ENCODE measurements around the gene CD1E. TPM values are rescaled to one million over a fixed set of nuclear protein-coding genes. Genes with fewer than 3 reads are reported as not detected.
"Not testable (repeated sequence)": the region's sequence is repeated elsewhere in the genome, so short reads cannot be mapped to it uniquely, and the experiment has no call there.

The CD1E gene
- total RNA-seq, 1 donor from 2014 or later: not detected

DNA sequence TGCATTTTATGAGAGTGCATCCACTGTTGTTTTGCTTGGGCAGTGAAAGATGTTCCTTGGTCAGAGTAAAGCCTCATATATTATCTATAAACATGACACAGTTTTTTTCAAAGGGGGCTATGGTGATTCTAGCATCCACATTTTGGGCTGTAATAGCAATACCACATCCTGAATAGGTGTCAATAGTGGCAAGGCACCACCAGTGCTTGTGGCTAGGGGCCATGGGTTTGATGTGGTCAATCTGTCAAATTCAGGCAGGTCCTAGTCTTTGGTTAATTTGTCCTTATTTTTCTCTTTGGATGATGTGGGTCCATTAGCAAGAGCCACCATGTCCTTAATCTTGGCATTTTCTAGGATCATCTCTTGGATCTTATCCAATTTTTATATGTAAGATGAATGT lies 13.1 kb downstream of the CD1E start:
- intact Hi-C loops (cut with DNase I): no loop called here

GRCh38 chr1:158371188-158371953 lies 17.7 kb downstream of the CD1E start:
- Histone ChIP-seq H3K27ac (no peak overlapping the region), H3K4me3 (no peak overlapping the region), H3K36me3 (no peaks in the 10 kb centered on the region), H3K9me3 (peaks cover 0 to 3% of the 10 kb centered on the region in 2 donors), H3K4me1 (no peaks in the 10 kb centered on the region), H3K27me3 (no peaks in the 10 kb centered on the region)
- no peak for TF ChIP-seq CTCF (IDR thresholded peaks at IDR 0.05)
- intact Hi-C loops (cut with DNase I): no loop called here
- DNase-seq (ENCODE audit: low spot score in 2 of 2): no peak

More for the DNA sequence above, 13.1 kb downstream of the CD1E start:
- H3K4me3 ChIP-seq: no peak overlapping the region
- no peaks in the 10 kb centered on the region for H3K27me3 ChIP-seq
- peaks cover 0 to 3% of the 10 kb centered on the region in 2 donors for H3K9me3 ChIP-seq
- H3K4me1 ChIP-seq: no peaks in the 10 kb centered on the region
- no peaks in the 10 kb centered on the region for H3K36me3 ChIP-seq
- no peak for TF ChIP-seq CTCF (IDR thresholded peaks at IDR 0.05)
- no peak overlapping the region for H3K27ac ChIP-seq
- DNase-seq (ENCODE audit: low spot score in 2 of 2): no peak

- H3K27ac ChIP-seq; DNase-seq (ENCODE audit: low spot score in 2 of 2); H3K27me3 ChIP-seq; H3K4me3 ChIP-seq; H3K36me3 ChIP-seq; intact Hi-C loops (cut with DNase I); H3K9me3 ChIP-seq; H3K4me1 ChIP-seq: not testable (repeated sequence)
Measured at GRCh38 chr1:158374101-158374500, 20.4 kb downstream of the CD1E start.

DNA sequence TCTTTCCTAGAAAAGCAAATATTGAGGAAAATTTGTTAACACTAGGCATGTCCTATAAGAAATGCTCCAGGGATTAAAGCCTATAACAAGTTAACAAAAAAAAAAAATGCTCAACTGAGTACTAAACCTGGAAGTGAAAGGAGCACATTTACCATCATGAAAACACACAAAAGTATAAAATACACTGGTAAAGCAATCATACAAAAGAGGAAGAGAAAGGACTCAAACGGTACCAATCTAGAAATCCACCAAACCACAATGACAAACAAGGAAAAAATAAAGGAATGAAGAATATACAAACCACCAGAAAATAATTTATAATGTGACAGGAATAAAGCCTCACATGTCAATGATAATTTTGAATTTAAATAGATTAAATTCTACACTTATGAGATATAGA lies 21.2 kb downstream of the CD1E start:
- Histone ChIP-seq H3K27me3 (no peaks in the 10 kb centered on the region), H3K9me3 (peaks cover 0 to 3% of the 10 kb centered on the region in 2 donors), H3K36me3 (no peaks in the 10 kb centered on the region), H3K4me1 (no peaks in the 10 kb centered on the region), H3K4me3 (no peak overlapping the region), H3K27ac (no peak overlapping the region)
- intact Hi-C loops (cut with DNase I): no loop called here
- no peak for TF ChIP-seq CTCF (IDR thresholded peaks at IDR 0.05)
- no peak for DNase-seq (ENCODE audit: low spot score in 2 of 2)

- no peak overlapping the region for H3K4me3 ChIP-seq
- H3K9me3 ChIP-seq: no peaks in the 10 kb centered on the region
- H3K4me1 ChIP-seq: no peaks in the 10 kb centered on the region
- no peak overlapping the region for H3K27ac ChIP-seq
- H3K36me3 ChIP-seq: no peaks in the 10 kb centered on the region
- intact Hi-C loops (cut with DNase I): no loop called here
- H3K27me3 ChIP-seq: no peaks in the 10 kb centered on the region
- TF ChIP-seq CTCF (IDR thresholded peaks at IDR 0.05): no peak
- no peak for DNase-seq (ENCODE audit: low spot score in 2 of 2)
Measured at GRCh38 chr1:158390331-158390730, 36.6 kb downstream of the CD1E start.

DNA sequence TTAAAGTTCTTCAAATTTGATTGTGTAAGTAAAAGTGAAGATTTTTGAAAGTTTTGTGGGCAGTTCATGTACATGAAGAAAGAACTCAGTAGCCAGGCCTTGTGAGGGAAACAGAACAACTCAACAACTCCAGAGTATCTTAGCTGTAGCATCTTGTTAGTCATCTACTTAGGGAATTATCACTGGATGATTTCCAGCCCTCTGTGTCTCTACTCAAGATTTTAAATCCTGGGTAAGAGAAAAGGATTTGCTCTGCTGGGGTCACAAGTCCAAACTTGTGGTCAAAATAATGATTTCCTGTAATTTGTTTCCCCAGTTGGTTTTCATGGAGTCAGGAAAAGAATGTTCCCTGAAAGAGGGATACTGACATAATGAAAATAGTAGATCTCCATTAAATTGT lies 37.4 kb downstream of the CD1E start:
- no peak overlapping the region for H3K27ac ChIP-seq
- no peak overlapping the region for H3K4me3 ChIP-seq
- no peaks in the 10 kb centered on the region for H3K9me3 ChIP-seq
- no peak for TF ChIP-seq CTCF (IDR thresholded peaks at IDR 0.05)
- intact Hi-C loops (cut with DNase I): no loop called here
- H3K36me3 ChIP-seq: no peaks in the 10 kb centered on the region
- H3K4me1 ChIP-seq: no peaks in the 10 kb centered on the region
- no peak for DNase-seq (ENCODE audit: low spot score in 2 of 2)
- H3K27me3 ChIP-seq: no peaks in the 10 kb centered on the region

All from ascending aorta (tissue), 2 donors.